Coronary artery (tissue), 2 donors: ENCODE data around the gene PML.

Source experiments
- DNase-seq: peaks from one replicate; pipeline ENCODE4 v3.0.0-alpha.2; 2017; ENCODE audit warnings: low spot score
- H3K27ac ChIP-seq, 2 donors: fragments of 200-600 bp; sonication (generic); one replicate each; pipeline ENCODE4 v1.5.1; 2016 to 2019
- H3K4me3 ChIP-seq: fragments of 200-600 bp; sonication (generic); 2 replicates; pipeline ENCODE4 v1.5.1; 2016; ENCODE audit warnings: mild to moderate bottlenecking, moderate library complexity
- CTCF ChIP-seq: fragments of 200-600 bp; sonication (generic); IDR thresholded peaks from one replicate; pipeline ENCODE4 v1.5.1; 2019; ENCODE audit warnings: antibody characterized with exemption

PML gene

GRCh38 chr15:73996267-73996666 lies 1.8 kb downstream of the PML start:
- peak overlapping the region; percentile 93 for H3K4me3 ChIP-seq
- DNase-seq = no peak
- no peak for TF ChIP-seq CTCF
- peak overlapping the region in 1 of 2 donors; percentile 97 for H3K27ac ChIP-seq

GRCh38 chr15:73996939-73997338 lies 2.4 kb downstream of the PML start:
- Histone ChIP-seq H3K27ac (peak overlapping the region; percentile 15 to 54), H3K4me3 (peak overlapping the region; percentile 93)

GRCh38 chr15:73997986-73998385 lies 3.5 kb downstream of the PML start:
- no peak for TF ChIP-seq CTCF
- DNase-seq = no peak
- peak overlapping the region; percentile 93 for H3K4me3 ChIP-seq
- H3K27ac ChIP-seq = no peak overlapping the region

More at GRCh38 chr15:73996939-73997338, 2.4 kb downstream of the PML start:
- no peak for TF ChIP-seq CTCF
- no peak for DNase-seq

GRCh38 chr15:74006774-74007639 lies 12.5 kb downstream of the PML start:
- no peak for TF ChIP-seq CTCF
- H3K4me3 ChIP-seq = no peak overlapping the region
- H3K27ac ChIP-seq = peak overlapping the region in 1 of 2 donors; percentile 31
- no peak for DNase-seq

- DNase-seq = no peak
- TF ChIP-seq CTCF = no peak
- peak overlapping the region in 1 of 2 donors; percentile 31 for H3K27ac ChIP-seq
- no peak overlapping the region for H3K4me3 ChIP-seq
These were observed 13.4 kb downstream of the PML start for GRCh38 chr15:74007820-74008371.

GRCh38 chr15:74008901-74009300 lies 14.4 kb downstream of the PML start:
- DNase-seq = no peak
- Histone ChIP-seq H3K27ac (peak overlapping the region in 1 of 2 donors; percentile 7), H3K4me3 (no peak overlapping the region)
- TF ChIP-seq CTCF = no peak
